Neural progenitor cell (in vitro differentiated cells): ENCODE measurements around the gene SEC14L3. TPM values are rescaled to one million over a fixed set of nuclear protein-coding genes. Genes with fewer than 3 reads are reported as not detected.

ENCODE experiments used
- DNase-seq: peaks from one replicate; pipeline ENCODE4 v3.0.0-alpha.2; 2016; ENCODE audit warnings: low spot score
- H2AFZ ChIP-seq: fragments of 200-600 bp; sonication (generic); replicated peaks from 2 replicates; pipeline ENCODE4 v1.6.1; 2016; ENCODE audit warnings: antibody characterized with exemption
- H3F3A ChIP-seq: fragments of 200-600 bp; sonication (generic); 2 replicates; pipeline ENCODE4 v1.6.1; 2016; ENCODE audit warnings: antibody characterized with exemption, low read depth
- H3K27ac ChIP-seq: fragments of 200-600 bp; sonication (generic); 2 replicates; pipeline ENCODE4 v1.5.1; 2016; ENCODE audit warnings: mild to moderate bottlenecking
- H3K27me3 ChIP-seq: fragments of 200-600 bp; sonication (generic); 2 replicates; pipeline ENCODE4 v1.6.1; 2016; ENCODE audit warnings: mild to moderate bottlenecking, moderate library complexity
- H3K36me3 ChIP-seq: fragments of 200-600 bp; sonication (generic); 2 replicates; pipeline ENCODE4 v1.5.1; 2016
- H3K4me1 ChIP-seq: fragments of 200-600 bp; sonication (generic); 2 replicates; pipeline ENCODE4 v1.6.1; 2016; ENCODE audit warnings: mixed run types
- H3K4me2 ChIP-seq: fragments of 200-600 bp; sonication (generic); 2 replicates; pipeline ENCODE4 v1.6.1; 2016
- H3K4me3 ChIP-seq: fragments of 200-600 bp; sonication (generic); 2 replicates; pipeline ENCODE4 v1.5.1; 2016
- H3K79me2 ChIP-seq: fragments of 200-600 bp; sonication (generic); 2 replicates; pipeline ENCODE4 v1.6.1; 2016; ENCODE audit warnings: low read depth
- H3K9ac ChIP-seq: fragments of 200-600 bp; sonication (generic); 2 replicates; pipeline ENCODE4 v1.6.1; 2016
- H3K9me3 ChIP-seq: fragments of 200-600 bp; sonication (generic); 2 replicates; pipeline ENCODE4 v1.5.1; 2016; ENCODE audit warnings: low read depth
- H4K20me1 ChIP-seq: fragments of 200-600 bp; sonication (generic); 2 replicates; pipeline ENCODE4 v1.6.1; 2016; ENCODE audit warnings: low read depth
- H3K27ac Mint-ChIP-seq: 3 replicates; pipeline ENCODE4 v1.8.0; 2021; ENCODE audit warnings: mixed read lengths
- H3K27me3 Mint-ChIP-seq: 2 replicates; pipeline ENCODE4 v1.8.0; 2022; ENCODE audit warnings: low read depth, mild to moderate bottlenecking, inconsistent platforms, moderate library complexity, mixed read lengths; ENCODE audit not compliant: insufficient read depth
- H3K36me3 Mint-ChIP-seq: 3 replicates; pipeline ENCODE4 v1.8.0; 2021; ENCODE audit warnings: mixed read lengths
- H3K4me1 Mint-ChIP-seq: 3 replicates; pipeline ENCODE4 v1.8.0; 2021; ENCODE audit warnings: mixed read lengths
- H3K4me3 Mint-ChIP-seq: 3 replicates; pipeline ENCODE4 v1.8.0; 2021; ENCODE audit warnings: mild to moderate bottlenecking, moderate library complexity, mixed read lengths
- H3K9me3 Mint-ChIP-seq: 3 replicates; pipeline ENCODE4 v1.8.0; 2020; ENCODE audit warnings: mixed read lengths
- EZH2 ChIP-seq: fragments of 200-600 bp; sonication (generic); IDR thresholded peaks from 2 replicates; pipeline ENCODE4 v1.6.1; 2017; ENCODE audit warnings: antibody characterized with exemption, mild to moderate bottlenecking, moderate library complexity
- EZH2phosphoT487 ChIP-seq: fragments of 200-600 bp; sonication (generic); IDR thresholded peaks from 2 replicates; pipeline ENCODE4 v1.6.1; 2017; ENCODE audit warnings: antibody characterized with exemption
- total RNA-seq: library from RNA; depleted of rRNA; stranded (reverse); fragments of >200 nt; gene quantifications from 2 replicates; pipeline ENCODE4 v1.2.3, GENCODE V29; 2015; ENCODE audit warnings: low replicate concordance
- TF ChIP-seq, protein P1 (sequence below): fragments of 200-600 bp; sonication (generic); IDR thresholded peaks from 2 replicates; pipeline ENCODE4 v1.5.1; 2017; ENCODE audit warnings: antibody characterized with exemption, mild to moderate bottlenecking

Gene SEC14L3
- total RNA-seq, 1 donor from 2014 or later, result not detected

- Histone ChIP-seq H3K9ac (peak overlapping the region; percentile 20), H3K79me2 (no peaks in the 10 kb centered on the region), H3F3A (peaks cover 41% of the 10 kb centered on the region), H3K4me2 (peak overlapping the region; percentile 81), H3K4me3 (peak overlapping the region; percentile 55), H3K36me3 (no peaks in the 10 kb centered on the region), H3K27ac (peak overlapping the region; percentile 80), H3K4me1 (peaks cover 10% of the 10 kb centered on the region), H2AFZ (no peak overlapping the region), H4K20me1 (peaks cover 11% of the 10 kb centered on the region), H3K27me3 (no peaks in the 10 kb centered on the region), H3K9me3 (no peaks in the 10 kb centered on the region)
- peak; percentile 76 for DNase-seq
- peaks cover 14% of the 10 kb centered on the region for H3K36me3 Mint-ChIP-seq
- H3K27me3 Mint-ChIP-seq, result peaks cover 5% of the 10 kb centered on the region
- TF ChIP-seq EZH2, result no peak
- no peak for TF ChIP-seq EZH2phosphoT487
- TF ChIP-seq, protein P1, sequence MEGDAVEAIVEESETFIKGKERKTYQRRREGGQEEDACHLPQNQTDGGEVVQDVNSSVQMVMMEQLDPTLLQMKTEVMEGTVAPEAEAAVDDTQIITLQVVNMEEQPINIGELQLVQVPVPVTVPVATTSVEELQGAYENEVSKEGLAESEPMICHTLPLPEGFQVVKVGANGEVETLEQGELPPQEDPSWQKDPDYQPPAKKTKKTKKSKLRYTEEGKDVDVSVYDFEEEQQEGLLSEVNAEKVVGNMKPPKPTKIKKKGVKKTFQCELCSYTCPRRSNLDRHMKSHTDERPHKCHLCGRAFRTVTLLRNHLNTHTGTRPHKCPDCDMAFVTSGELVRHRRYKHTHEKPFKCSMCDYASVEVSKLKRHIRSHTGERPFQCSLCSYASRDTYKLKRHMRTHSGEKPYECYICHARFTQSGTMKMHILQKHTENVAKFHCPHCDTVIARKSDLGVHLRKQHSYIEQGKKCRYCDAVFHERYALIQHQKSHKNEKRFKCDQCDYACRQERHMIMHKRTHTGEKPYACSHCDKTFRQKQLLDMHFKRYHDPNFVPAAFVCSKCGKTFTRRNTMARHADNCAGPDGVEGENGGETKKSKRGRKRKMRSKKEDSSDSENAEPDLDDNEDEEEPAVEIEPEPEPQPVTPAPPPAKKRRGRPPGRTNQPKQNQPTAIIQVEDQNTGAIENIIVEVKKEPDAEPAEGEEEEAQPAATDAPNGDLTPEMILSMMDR, result no peak
- H3K4me3 Mint-ChIP-seq, result peak overlapping the region; percentile 96
- no peaks in the 10 kb centered on the region for H3K9me3 Mint-ChIP-seq
- peaks cover 53% of the 10 kb centered on the region for H3K4me1 Mint-ChIP-seq
- peak overlapping the region; percentile 98 for H3K27ac Mint-ChIP-seq
These were observed 49.1 kb downstream of the SEC14L3 start for GRCh38 chr22:30422481-30423300.

DNA sequence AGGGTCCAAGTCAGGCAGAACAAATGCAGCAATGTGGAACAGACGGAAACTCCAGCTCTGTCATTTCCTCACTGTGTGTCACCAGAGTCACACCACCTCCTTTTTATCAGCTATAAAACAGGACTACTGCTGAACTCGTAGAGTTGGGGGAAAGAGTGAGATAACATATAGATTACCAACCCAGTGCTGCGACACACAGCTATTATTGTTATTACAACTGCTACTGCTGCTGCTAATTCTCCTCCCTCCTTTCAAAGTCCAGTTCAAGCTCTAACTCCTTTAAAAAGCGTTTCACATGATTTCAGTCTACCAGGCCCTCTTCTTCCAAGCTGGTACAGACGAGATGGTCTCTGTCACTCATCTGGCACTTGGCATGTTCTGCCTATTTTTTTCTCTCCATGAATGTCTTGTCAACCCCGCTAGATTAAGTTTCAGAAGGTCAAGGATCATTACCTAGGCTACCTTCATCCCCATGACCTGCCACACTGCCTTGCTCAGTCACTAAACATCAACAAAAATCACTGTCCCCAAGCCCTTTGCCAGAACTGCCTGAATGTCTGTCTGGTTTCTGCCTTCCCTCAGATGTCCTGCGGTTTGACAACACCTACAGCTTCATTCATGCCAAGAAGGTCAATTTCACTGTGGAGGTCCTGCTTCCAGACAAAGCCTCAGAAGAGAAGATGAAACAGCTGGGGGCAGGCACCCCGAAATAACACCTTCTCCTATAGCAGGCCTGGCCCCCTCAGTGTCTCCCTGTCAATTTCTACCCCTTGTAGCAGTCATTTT lies 49.9 kb downstream of the SEC14L3 start:
- DNase-seq, result no peak
- H3K4me3 Mint-ChIP-seq, result peak overlapping the region; percentile 96
- TF ChIP-seq EZH2phosphoT487 (no peak), EZH2 (no peak)
- TF ChIP-seq, protein P1, result no peak
- no peaks in the 10 kb centered on the region for H3K27me3 ChIP-seq
- H3K9me3 Mint-ChIP-seq, result no peaks in the 10 kb centered on the region
- H3K27ac Mint-ChIP-seq, result peak overlapping the region; percentile 98
- H3K4me3 ChIP-seq, result peak overlapping the region; percentile 55
- no peak overlapping the region for H3K9ac ChIP-seq
- H3K36me3 ChIP-seq, result no peaks in the 10 kb centered on the region
- H2AFZ ChIP-seq, result no peak overlapping the region
- H4K20me1 ChIP-seq, result peaks cover 7% of the 10 kb centered on the region
- no peak overlapping the region for H3K27ac ChIP-seq
- peaks cover 5% of the 10 kb centered on the region for H3K27me3 Mint-ChIP-seq
- H3F3A ChIP-seq, result peaks cover 41% of the 10 kb centered on the region
- H3K9me3 ChIP-seq, result no peaks in the 10 kb centered on the region
- H3K4me1 ChIP-seq, result peaks cover 10% of the 10 kb centered on the region
- H3K79me2 ChIP-seq, result no peaks in the 10 kb centered on the region
- H3K4me1 Mint-ChIP-seq, result peaks cover 52% of the 10 kb centered on the region
- H3K36me3 Mint-ChIP-seq, result peaks cover 16% of the 10 kb centered on the region
- H3K4me2 ChIP-seq, result peak overlapping the region; percentile 81

DNA sequence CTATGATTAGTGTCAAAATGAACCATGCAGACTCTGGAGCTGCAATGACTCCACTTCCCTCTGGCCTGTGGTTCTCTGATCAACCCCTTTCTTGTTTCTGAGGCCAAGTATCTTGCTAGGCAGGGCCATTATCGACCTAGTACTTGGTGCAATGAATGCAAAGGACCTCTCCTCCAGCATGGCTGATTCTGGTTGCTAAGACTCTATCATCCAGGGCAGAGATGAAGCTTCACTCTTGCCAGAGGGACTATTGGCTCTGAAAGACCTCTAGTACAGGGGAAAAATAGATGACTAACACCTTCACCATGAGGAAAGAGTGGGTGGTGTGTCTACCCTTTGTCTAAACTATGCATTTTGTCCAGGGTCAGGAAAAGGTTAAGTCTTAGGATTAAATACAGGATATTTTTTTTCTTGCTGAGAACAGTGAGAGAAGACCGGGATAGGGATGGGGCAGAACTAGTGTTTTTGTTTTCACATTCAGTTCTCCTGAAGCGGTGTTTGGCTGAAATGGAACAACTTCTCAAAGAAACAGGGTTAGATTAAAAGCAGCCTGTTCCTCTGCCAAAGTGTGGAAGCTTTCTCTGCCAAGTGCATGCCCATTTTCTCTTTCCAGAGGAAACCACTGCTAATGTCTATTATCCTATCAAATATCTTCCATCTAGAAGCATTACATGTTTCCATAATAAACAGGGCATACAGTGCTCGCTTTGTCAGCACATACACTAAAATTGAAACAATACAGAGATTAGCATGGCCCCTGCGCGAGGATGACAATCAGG lies 51.3 kb downstream of the SEC14L3 start:
- TF ChIP-seq EZH2phosphoT487, result no peak
- no peak for TF ChIP-seq EZH2
- TF ChIP-seq, protein P1, result no peak
- Histone ChIP-seq H4K20me1 (no peaks in the 10 kb centered on the region), H3K4me2 (no peak overlapping the region), H3K9me3 (no peaks in the 10 kb centered on the region), H2AFZ (no peak overlapping the region), H3K4me3 (no peak overlapping the region), H3K4me1 (peaks cover 10% of the 10 kb centered on the region), H3K27me3 (no peaks in the 10 kb centered on the region), H3F3A (peaks cover 37% of the 10 kb centered on the region), H3K9ac (no peak overlapping the region), H3K79me2 (no peaks in the 10 kb centered on the region), H3K36me3 (no peaks in the 10 kb centered on the region), H3K27ac (no peak overlapping the region)
- DNase-seq, result no peak
- peaks cover 43% of the 10 kb centered on the region for H3K4me1 Mint-ChIP-seq
- H3K27ac Mint-ChIP-seq, result no peak overlapping the region
- no peak overlapping the region for H3K4me3 Mint-ChIP-seq
- peaks cover 3% of the 10 kb centered on the region for H3K27me3 Mint-ChIP-seq
- no peaks in the 10 kb centered on the region for H3K9me3 Mint-ChIP-seq
- H3K36me3 Mint-ChIP-seq, result peaks cover 28% of the 10 kb centered on the region
